CD4-positive, alpha-beta T cell treated with Interleukin-10 for 1 hour (primary cell): ENCODE data around the gene RBPJL.

Experiments
- DNase-seq: peaks from one replicate; pipeline ENCODE4 v3.0.0-alpha.2; 2020

RBPJL gene, protein sequence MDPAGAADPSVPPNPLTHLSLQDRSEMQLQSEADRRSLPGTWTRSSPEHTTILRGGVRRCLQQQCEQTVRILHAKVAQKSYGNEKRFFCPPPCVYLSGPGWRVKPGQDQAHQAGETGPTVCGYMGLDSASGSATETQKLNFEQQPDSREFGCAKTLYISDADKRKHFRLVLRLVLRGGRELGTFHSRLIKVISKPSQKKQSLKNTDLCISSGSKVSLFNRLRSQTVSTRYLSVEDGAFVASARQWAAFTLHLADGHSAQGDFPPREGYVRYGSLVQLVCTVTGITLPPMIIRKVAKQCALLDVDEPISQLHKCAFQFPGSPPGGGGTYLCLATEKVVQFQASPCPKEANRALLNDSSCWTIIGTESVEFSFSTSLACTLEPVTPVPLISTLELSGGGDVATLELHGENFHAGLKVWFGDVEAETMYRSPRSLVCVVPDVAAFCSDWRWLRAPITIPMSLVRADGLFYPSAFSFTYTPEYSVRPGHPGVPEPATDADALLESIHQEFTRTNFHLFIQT

DNA sequence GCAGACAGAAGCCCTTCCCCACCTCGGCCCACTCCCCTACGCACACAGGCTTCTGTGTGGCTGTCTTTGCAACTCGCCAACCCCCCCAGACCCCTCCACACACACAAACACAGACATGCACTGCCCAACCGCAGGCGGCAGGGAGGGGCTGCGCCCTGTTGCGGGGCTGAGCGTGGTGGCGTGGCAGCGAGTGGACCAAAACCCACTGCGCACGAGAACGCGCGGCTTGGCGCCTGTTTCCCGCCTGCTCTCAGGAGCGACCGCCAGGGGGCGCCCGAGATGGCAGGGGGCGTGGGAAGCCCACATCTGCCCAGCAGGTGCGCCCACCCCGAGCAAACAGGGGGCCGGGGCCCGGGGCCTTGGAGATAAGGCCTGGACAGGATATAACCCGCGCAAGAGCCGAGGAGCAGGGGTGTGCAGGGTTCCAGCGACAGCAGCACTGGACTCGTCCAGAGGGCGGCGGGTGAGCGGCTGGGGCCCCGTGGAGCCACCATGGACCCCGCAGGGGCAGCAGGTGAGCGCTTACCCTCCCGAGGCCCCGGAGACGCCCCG is at the start of gene RBPJL:
TSS of gene RBPJL (plus strand) at position 410 of the 552 bp plus-strand sequence. CDS start at position 493, 83 bp downstream.
- peak; percentile 33 for DNase-seq

DNA sequence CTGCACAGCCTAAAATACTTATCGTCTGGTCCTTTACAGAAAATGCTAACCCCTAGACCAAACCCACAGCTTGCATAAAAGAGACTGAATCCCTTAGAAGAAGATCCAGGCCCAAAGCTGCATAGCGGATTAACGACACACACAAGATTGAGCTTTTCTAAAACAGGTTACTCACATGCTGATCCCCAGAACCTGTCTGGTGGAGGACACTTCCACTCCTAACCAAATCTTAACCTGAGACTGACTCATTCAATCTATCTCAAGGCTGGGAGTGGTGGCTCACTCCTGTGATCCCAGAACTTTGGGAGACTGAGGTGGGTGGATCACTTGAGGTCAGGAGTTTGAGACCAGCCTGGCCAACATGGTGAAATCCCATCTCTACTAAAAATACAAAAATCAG is 49.5 kb upstream of the RBPJL start:
- DNase-seq: no peak

DNA sequence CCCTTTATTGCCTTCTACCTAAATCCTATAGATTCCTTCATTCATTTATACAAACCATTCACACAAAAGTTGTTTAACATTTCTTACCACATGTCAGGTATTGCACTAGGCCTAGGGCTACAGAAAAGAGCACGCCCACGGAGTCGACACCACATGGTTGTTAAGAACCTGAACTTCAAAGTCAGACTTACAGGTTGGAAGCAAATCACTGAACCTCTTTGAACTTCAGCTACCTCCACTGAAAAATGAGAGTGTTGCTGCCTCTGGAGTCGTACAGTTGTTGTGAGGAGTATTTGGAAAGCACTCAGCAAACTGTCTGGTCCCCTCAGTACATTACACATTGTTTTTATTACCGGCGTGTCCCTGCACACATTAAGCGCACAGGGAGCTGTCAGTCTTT is 48.9 kb upstream of the RBPJL start:
- DNase-seq: no peak

DNA sequence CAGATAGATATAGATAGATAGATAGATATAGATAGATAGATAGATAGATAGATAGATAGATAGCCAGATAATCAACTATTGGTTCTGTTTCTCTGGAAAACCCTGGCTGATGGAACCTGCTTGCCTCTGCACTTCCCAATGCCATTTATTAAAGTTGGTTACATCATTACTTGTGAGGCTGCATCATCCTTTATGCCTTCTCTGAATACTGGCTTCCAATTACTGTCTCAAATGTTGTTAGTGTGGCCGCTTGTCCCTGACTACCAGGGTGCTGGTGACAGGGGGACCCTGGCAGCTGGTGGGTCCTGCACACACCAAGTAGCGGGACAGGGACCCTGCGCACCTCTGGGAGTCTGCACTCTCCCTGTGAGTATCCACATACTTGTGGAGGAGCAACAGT is 48.4 kb upstream of the RBPJL start:
- DNase-seq: no peak

DNA sequence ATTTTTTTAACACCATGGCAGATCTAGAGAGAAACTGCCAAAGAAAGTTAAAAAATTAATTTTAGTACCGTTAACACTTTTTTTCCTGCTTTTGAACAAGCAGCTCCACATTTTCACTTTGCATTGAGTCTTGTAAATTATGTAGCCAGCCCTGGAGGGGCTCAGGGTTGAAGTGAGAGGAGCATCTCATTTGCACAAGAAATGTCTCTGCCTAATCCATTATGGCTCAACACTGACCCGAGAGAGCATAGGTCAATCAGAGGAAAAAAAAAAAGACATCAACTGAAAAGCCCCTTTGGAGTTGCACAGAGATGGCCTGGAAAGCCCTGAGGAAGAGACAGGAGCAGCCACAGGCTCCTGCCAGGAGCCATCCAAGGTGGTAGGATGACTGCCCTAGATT is 48.0 kb upstream of the RBPJL start:
- DNase-seq: no peak

DNA sequence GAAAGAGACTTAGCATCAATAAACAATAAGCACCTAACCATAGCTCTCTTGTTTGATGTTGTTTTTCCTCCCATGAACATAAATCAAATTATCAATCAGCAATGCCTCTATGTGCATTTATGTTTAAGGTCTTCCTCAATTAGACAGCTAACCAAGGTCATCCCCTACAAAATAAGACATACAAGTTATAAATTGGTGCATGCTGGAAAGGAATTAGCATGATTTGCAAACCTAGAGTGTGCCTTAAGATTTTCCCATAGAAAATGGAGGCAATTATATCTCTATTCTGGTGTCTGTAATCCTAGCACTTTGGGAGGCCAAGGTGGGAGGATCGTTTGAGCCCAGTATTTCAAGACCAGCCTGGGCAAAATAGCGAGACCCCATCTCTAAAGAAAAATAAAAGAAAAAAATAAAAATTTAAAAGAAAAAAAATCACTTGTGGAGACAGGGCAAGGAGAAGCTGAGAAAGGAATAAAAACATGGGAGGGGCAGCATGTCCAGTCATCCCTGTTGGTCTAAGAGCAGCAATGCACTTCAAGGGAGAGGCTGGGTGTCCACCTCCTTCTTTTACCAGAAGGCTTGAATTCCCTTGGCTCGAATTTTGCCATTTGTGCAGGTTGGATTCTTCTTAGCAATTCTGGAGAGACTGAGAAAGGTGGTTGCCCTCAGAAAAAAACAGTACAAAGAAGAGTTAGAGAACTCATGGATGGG is 42.9 kb upstream of the RBPJL start:
- DNase-seq: no peak

DNA sequence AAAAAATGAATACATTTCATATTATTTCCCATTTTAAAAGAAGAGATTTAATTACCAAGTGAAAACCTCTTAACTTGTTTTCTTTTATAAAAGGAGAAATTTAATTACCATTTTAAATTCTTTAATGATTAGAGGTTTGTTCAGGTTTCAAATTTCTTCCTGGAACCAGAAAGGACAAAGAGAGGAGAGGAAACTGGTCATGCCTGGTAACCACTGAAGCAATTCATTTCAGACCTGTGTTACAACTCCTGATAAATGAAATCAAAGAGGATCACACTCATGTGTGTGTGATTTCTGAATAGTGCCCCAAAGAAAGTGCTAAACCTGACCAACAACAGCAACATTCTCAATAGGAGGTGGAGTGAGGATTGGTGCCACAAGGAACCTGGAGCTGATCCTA is 39.7 kb upstream of the RBPJL start:
- DNase-seq: no peak

DNA sequence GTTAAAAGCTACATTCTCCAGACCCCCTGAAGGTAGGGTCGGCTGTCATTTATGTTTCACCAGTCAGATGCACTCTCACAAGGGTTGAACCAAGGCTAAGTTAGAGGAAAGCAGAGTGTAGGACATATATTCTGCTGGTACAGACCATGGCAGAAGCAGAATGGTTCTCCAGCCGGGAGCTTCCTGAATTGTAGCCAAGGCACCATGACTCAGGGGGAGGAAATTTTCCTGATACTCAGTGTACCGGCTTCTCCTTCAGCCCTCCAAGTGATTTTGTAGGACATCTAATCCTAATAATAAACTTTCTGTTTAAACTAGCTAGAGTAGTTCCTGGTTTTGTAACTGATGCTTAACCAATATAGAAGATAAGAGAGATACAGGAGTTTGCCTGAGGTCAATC is 38.1 kb upstream of the RBPJL start:
- DNase-seq: no peak

DNA sequence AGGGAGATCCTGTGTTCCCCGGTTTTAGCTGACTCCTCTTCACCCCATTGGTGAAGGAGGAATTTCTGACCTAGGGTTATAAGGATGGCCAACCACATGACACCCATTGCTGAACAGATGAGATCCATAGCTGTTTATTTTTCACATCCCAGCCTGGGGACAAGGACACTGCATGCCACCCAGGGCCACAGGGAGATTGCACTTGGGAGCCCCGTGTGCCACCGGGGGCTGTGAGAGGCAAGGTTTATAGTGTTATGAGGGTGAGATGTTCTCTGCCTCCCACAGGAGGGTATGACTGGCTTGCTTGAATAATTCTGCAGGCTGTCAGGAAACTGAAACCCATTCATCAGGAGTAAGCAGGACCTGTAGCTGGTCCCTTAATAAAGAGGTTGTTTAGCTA is 37.6 kb upstream of the RBPJL start:
- no peak for DNase-seq

DNA sequence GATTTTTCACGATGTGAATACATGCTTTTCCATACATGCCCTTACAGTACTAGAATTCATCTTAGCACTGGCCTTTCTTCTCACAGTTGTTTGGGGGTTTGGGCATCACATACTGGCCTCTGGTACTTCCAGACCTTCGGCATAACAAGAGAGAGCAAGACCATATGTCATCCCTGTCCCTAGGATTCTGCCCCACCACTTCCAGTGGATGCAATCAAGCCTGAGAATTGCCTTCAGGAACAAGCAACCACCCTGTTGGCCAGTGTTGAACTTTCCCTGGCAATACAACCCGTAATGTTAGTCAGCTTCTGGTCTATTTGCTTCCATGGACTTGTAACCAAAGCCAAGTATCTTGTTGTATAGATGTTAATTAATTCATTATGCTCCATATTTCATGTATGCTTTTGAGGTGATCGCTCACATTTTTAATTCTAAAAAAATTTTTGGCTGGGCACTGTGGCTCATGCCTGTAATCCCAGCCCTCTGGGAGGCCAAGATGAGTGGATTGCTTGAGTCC is 36.8 kb upstream of the RBPJL start:
- no peak for DNase-seq

DNA sequence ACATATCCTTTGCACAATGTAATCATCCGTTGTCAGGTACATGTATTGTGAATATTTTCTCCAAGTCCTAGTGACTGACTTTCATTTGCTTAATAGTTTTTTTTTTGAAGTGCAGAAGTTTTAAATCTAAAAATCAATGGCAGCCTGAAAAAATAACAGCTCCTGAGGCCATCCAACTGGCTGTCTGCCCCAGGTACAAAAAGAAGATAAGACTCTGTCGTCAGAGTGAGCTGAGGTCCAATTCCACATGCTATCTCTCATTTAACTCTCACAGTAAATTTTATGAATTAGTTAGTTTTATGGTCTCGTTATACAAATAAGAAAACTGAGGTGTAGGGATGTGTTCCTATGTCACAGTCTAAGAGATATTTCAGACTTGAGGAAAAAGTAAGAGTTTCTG is 31.3 kb upstream of the RBPJL start:
- no peak for DNase-seq

DNA sequence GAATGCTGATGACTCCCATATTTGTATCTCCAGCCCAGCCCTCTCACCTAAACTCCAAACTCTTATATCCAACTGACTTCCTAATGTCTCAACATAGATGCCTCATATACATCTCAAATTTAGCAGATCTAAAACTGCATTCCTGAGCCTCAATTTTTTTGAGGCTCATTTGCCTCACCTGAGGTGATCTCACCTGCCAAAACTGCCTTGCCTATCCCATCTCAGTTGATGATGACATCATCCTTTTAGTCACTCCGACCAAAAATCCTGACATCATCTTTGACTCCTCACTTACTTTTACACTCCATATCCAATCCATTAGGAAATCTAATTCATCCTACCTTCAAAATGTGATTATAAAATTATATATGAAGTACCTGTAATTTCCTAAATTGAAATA is 26.6 kb upstream of the RBPJL start:
- no peak for DNase-seq

DNA sequence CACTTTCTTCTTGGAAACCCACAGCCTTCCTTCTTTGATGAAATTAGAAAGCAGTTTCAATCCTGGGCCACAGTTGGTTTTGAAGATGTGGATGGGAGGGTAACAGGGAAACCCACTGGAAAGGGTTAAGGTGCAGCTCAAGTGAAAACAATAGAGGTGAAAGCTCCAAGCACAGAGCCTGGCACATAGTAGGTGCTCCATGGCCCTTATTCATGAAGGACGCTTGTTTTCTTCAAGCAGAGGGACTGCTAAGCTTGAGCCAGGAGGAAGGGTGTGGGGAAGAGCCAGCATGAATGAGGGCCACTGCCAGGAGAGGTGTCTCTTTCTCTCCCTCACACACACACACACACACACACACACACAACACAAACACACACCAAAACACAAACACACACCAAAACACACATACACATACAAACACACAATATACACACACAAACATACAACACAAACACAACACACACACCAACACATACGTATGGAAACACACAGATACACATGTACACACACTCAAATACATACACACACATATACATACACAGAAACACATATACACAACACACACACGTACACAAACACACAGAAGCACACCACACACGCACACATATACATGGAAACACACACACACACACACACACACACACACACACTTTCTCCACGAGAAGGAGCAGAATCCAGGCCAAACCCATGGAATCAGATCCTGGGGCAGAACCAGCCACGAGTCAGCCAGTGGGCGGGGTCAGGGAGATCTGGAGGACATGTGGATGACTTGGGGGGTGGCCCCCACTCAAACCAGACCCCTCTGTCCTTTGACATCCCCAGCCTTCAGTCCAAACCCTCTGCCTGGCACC is 23.7 kb upstream of the RBPJL start:
- no peak for DNase-seq

DNA sequence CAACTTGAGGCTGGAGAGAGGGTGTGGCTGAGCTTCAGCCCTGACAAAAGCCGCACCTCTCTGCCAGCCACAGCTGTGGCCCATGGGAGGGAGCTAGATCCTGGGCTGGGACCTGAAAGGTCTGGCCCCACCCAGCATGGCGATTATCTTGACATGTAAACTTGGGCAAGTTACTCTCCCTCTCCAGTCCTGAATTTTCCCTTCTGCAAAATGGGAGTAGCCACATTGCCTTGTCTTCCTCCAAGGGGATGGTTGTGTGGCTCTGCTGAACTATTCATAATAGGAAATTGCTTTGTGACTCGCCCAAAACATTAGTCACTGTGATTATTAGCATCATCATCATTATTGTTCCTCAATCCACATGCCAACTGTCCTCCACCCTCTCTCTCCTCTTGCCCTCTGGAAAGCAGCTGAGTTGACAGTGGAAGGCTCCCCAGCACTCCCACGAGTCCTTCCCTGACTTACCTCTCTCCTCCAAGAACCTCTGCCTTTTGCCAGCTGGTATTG is 23.0 kb upstream of the RBPJL start:
- DNase-seq: no peak

DNA sequence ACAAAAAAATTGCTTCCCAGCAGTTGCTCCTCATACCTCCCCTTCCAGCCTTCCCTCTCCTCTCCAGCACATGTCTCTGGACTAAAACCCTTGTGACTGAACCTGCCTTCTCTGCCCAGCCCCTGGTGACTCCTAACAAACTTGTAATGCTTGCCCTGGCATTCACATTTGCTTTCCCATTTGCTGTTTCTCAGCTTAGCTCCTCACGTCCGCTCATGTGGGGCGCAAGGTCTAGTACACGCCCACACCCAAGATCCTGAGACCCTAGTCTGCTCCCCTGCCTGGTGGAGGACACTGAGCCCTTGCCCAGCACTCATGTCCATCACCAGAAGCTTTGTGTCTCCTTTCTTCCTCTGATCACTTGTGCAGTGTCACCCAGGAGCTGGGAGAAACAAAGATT is 18.3 kb upstream of the RBPJL start:
- no peak for DNase-seq

DNA sequence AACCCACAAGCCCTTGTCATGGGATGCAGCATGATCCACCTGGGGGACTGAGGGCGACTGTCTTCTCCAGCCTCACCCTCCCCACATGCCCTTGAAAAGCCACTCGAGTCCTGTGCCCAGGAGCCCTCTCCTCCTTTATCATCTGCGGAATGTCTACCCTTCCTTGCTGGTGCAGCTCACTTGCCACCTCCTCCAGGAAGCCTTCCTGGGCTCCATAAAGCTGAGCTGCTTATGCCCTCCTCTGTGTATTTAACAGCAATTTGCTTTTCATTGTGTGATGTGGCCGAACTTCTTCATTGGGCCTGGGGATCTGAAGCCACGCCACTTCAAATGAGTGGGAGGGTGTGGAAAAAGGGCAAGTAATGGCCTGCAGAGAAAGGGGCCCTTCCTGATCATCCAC is 17.8 kb upstream of the RBPJL start:
- no peak for DNase-seq

DNA sequence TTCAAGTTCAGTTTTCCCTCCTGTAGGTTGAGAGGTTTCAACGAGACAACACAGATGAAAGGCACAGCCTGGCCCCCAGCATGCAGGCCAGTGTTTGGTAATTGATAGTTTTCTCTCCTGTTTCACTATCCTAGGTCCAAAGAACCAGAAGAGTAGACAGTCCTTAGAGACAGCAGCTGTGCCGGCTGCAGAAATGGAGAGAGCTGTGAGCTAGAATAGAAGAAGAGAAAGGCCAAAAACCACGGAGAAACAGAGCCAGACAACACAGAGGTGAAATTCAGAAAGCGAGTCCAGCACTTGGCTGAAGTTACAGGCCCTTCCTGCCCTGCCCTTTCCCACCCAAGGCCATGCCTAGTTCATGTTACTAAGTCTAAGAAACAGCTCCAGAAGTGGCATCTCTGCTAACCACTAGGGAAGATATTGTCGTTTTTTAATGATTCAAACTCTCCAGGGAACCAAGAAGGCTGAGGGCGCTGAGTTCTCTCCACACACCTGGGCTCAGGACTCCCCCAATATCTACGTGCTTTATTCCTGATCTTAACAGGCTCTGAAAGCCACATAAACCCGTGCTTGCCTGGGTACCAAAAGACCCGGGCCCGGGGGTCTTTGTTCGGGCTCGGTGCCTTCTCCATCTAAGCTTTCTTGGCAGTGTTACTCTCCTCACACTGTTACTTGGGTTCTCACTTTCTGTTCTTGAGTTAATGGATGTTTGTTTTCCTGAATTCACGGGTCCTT is 16.5 kb upstream of the RBPJL start:
- no peak for DNase-seq

DNA sequence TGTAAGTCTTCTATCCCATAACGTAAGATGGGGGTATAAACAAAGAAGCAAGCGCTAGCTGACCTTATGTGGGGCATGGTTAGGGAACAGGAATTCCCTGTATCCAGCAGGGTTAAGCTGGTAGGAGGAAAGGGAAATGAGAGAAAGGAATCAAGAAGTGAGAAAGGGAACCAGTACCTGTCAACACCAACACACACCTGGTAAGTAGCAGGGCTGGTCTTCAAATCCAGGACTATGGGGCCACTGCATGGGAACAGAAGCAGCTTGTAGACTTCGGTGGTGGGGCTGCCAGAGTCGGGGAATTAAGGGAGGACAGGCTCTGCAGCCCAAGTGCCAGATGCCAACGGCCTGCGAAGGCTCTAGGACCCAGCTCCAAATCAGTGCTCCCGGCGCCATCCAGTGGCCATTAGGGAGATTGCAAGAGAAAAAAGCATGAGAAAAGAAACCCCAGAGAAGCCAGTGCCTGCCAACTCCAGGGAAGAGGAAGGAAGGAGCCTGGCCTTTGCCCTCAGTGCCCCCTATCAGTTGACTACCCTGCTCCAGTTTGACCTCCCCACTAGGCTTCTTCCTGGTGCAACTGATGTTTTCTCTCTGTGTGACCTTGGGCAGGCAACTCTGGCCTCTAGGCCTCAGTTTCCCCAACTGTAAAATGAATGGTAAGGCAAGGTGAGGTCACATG is 15.8 kb upstream of the RBPJL start:
- DNase-seq: peak; percentile 74

DNA sequence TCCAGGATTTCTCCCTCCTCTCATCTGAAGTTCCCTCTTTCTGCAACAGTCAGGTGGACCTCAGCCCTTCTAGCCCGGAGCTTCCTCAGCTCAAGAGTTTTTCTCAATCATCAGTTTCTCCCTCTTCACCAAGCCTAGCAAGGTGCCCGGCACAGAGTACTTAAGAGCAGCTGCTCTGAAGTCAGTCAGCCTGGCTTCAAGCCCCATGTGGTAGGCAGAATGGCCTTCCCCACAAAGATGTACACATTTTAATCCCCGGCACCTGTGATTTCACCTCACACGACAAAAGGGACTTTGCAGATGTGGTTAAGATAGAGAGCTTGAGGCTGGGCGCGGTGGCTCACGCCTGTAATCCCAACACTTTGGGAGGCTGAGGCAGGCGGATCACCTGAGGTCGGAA is 15.1 kb upstream of the RBPJL start:
- no peak for DNase-seq

DNA sequence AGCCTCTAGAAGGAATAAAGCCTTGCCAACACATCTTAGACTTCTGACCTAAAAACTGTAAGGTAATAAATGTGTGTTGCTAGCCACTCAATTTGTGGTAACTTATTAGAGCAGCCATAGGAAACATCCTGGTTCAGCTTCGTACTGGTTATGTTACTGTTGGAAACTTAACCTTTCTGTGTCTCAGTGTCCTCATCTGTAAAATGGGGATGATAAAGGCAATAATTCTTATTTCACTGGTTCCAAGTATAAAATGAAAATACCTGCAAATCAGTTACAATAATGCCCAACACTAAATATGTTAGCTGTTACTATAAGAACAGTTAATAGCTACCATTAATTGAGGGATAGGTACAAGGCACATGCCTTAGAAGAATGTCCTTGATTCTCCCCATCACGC is 14.3 kb upstream of the RBPJL start:
- DNase-seq: no peak
